ENCODE measurements around the gene HSD17B12. TPM values are rescaled to one million over a fixed set of nuclear protein-coding genes. Genes with fewer than 3 reads are reported as not detected.
A peak's percentile ranks its signal among the peaks of the same experiment; 100 is the strongest.

Gene HSD17B12
- total and polyA plus RNA-seq, 2 of the 4 experiments (the other 2 are of a cell fraction) = 38.0 to 44.6 TPM

- DNase-seq = peak; percentile 73
- no CpG with 5 or more reads among the region's 2 CpGs for WGBS, 2 experiments (ENCODE audit: extremely low coverage in 2 of 2, insufficient read length in 1 of 2)
Measured at GRCh38 chr11:43784866-43785265, 104.3 kb downstream of the HSD17B12 start.

More at GRCh38 chr11:43784866-43785265, 104.3 kb downstream of the HSD17B12 start:
- no peaks in the 10 kb centered on the region for H3K9me1 ChIP-seq (ENCODE audit: insufficient read depth, low read length)
- ATAC-seq (ENCODE audit: low read depth) = peak; percentile 75
- H3K4ac ChIP-seq (ENCODE audit: low read depth, low read length) = no peak overlapping the region
- no peak overlapping the region for H2BK20ac ChIP-seq (ENCODE audit: low read depth, low read length)
- H3K18ac ChIP-seq (ENCODE audit: low read depth, low read length) = peak overlapping the region; percentile 9; the same call in 1 of the 2 replicates
- H3K9me3 ChIP-seq (ENCODE audit: control insufficient read depth, insufficient read depth, low read length) = 0 out of 2 replicates have a peak, but pooled peaks cover 3% of the 10 kb centered on the region
- CTCF ChIA-PET = interaction anchor here (0.9 kb wide), 2 partner anchors 16 to 46 kb away, joined by 3 read pairs; no protein-coding TSS in a partner anchor
- H3K4me3 ChIP-seq (ENCODE audit: insufficient read depth, low read depth, low read length) = no peak overlapping the region
- no peak overlapping the region for H2AK5ac ChIP-seq (ENCODE audit: low read depth, low read length)
- peaks cover 11% of the 10 kb centered on the region for H3K4me1 ChIP-seq (ENCODE audit: control insufficient read depth, insufficient read depth, low read length)
- no peak overlapping the region for H3K23ac ChIP-seq (ENCODE audit: low read depth, low read length)
- H3K9ac ChIP-seq (ENCODE audit: low read depth, low read length) = no peak overlapping the region
- H3K4me2 ChIP-seq (ENCODE audit: low read depth, low read length) = peak overlapping the region; percentile 45; the same call in 1 of the 2 replicates
- no peaks in the 10 kb centered on the region for H3K27me3 ChIP-seq (ENCODE audit: control insufficient read depth, insufficient read depth, low read length)
- intact Hi-C loops (cut with micrococcal nuclease) (no loop called here), dilution Hi-C loops (cut with HindIII; ENCODE audit: low sequenced_read_pairs, unreplicated experiment) (no loop called here), in situ Hi-C loops (cut with MboI; ENCODE audit: low sequenced_read_pairs) (no loop called here)
- H2AK9ac ChIP-seq (replicated peaks; ENCODE audit: low read depth, low read length, poor library complexity) = no peak overlapping the region
- no peak overlapping the region for H2AFZ ChIP-seq (replicated peaks; ENCODE audit: low read length, poor library complexity)
- POLR2A ChIA-PET (ENCODE audit: unreplicated experiment) = no interaction called here
- H3K79me1 ChIP-seq (ENCODE audit: low read depth in 1 of 2, low read length in 2 of 2) = peaks cover 9 to 23% of the 10 kb centered on the region in 2 experiments; a peak in 3 of 4 replicates
- no peaks in the 10 kb centered on the region for H4K20me1 ChIP-seq (ENCODE audit: insufficient read depth, low read length)
- H2BK120ac ChIP-seq (ENCODE audit: low read depth, low read length) = no peak overlapping the region
- H4K5ac ChIP-seq (ENCODE audit: low read depth, low read length) = no peak overlapping the region
- BruUV-seq (replicated peaks) = no TSS peak
- H2BK5ac ChIP-seq (ENCODE audit: low read depth, low read length, poor library complexity, severe bottlenecking) = peak overlapping the region; percentile 79
- H3K14ac ChIP-seq (replicated peaks; ENCODE audit: low read depth, low read length) = no peak overlapping the region
- no peak overlapping the region for H2BK15ac ChIP-seq (ENCODE audit: low read depth, low read length)
- no peak overlapping the region for H3K56ac ChIP-seq (ENCODE audit: extremely low read depth, insufficient read depth, low read length)
- H4K91ac ChIP-seq (ENCODE audit: insufficient read depth, low read depth, low read length) = no peak overlapping the region
- no peak overlapping the region for H4K8ac ChIP-seq (ENCODE audit: low read depth in 2 of 2, low read length in 2 of 2)
- TF ChIP-seq CEBPB (IDR thresholded peaks at IDR 0.05; ENCODE audit: low read depth, low read length) = no peak
- no peak for TF ChIP-seq RAD21 (IDR thresholded peaks at IDR 0.05; ENCODE audit: low read length)
- TF ChIP-seq RCOR1 (IDR thresholded peaks at IDR 0.05; ENCODE audit: insufficient replicate concordance, low read length) = no peak
- no peak for TF ChIP-seq MXI1 (IDR thresholded peaks at IDR 0.05; ENCODE audit: borderline replicate concordance, low read depth, low read length)
- TF ChIP-seq FOS (IDR thresholded peaks at IDR 0.05; ENCODE audit: low read depth, low read length) = no peak
- TF ChIP-seq POLR2A (IDR thresholded peaks at IDR 0.05; ENCODE audit: low read depth, low read length) = no peak
- TF ChIP-seq USF2 (IDR thresholded peaks at IDR 0.05; ENCODE audit: low read depth, low read length) = no peak
- no peak for TF ChIP-seq BHLHE40 (IDR thresholded peaks at IDR 0.05; ENCODE audit: low read depth, low read length)
- TF ChIP-seq NFE2L2 (IDR thresholded peaks at IDR 0.05; ENCODE audit: low read depth, low read length) = no peak
- no peak for TF ChIP-seq ELK1 (IDR thresholded peaks at IDR 0.05; ENCODE audit: borderline replicate concordance, low read depth, low read length)
- TF ChIP-seq RFX5 (IDR thresholded peaks at IDR 0.05; ENCODE audit: low read depth, low read length) = no peak
- TF ChIP-seq, protein P1, sequence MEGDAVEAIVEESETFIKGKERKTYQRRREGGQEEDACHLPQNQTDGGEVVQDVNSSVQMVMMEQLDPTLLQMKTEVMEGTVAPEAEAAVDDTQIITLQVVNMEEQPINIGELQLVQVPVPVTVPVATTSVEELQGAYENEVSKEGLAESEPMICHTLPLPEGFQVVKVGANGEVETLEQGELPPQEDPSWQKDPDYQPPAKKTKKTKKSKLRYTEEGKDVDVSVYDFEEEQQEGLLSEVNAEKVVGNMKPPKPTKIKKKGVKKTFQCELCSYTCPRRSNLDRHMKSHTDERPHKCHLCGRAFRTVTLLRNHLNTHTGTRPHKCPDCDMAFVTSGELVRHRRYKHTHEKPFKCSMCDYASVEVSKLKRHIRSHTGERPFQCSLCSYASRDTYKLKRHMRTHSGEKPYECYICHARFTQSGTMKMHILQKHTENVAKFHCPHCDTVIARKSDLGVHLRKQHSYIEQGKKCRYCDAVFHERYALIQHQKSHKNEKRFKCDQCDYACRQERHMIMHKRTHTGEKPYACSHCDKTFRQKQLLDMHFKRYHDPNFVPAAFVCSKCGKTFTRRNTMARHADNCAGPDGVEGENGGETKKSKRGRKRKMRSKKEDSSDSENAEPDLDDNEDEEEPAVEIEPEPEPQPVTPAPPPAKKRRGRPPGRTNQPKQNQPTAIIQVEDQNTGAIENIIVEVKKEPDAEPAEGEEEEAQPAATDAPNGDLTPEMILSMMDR (conservative IDR thresholded peaks at IDR 0.05; ENCODE audit: low read depth, low read length) = no peak
- TF ChIP-seq MAZ (IDR thresholded peaks at IDR 0.05; ENCODE audit: borderline replicate concordance, low read depth, low read length) = no peak
- TF ChIP-seq CHD1 (IDR thresholded peaks at IDR 0.05; ENCODE audit: low read depth, low read length) = no peak
- no peaks in the 10 kb centered on the region for H3K36me3 ChIP-seq (ENCODE audit: control insufficient read depth, insufficient read depth, low read length)
- H3K27ac ChIP-seq (ENCODE audit: insufficient read depth, low read length) = no peak overlapping the region

Data from IMR-90 (cell line).